Thyroid gland (tissue), 4 donors: Measurements from ENCODE around the gene SSH3.

ENCODE experiments used
- CTCF ChIP-seq, 6 experiments: fragments of 200-600 bp in 3 of 6; fragments of 450-650 bp in 3 of 6; sonication (generic) in 3 of 6; IDR thresholded peaks; one replicate each; pipeline ENCODE4 v1.5.1; 2016 to 2019; ENCODE audit warnings: antibody characterized with exemption in 6 of 6, mild to moderate bottlenecking in 2 of 6, inconsistent platforms in 1 of 6, moderate library complexity in 1 of 6
- POLR2A ChIP-seq, 2 donors: fragments of 450-650 bp; IDR thresholded peaks; one replicate each; pipeline ENCODE4 v1.6.1; 2017; ENCODE audit warnings: antibody characterized with exemption in 2 of 2, mild to moderate bottlenecking in 2 of 2, moderate library complexity in 1 of 2

- TF ChIP-seq CTCF (IDR thresholded peaks at IDR 0.05) (no peak), POLR2A (IDR thresholded peaks at IDR 0.05) (no peak)
Measured at GRCh38 chr11:67311556-67312082, 8.3 kb downstream of the SSH3 start.
